AG04450 (cell line): ENCODE measurements around the gene LIMS2. TPM values are rescaled to one million over a fixed set of nuclear protein-coding genes. Genes with fewer than 3 reads are reported as not detected.

Source experiments
- CTCF ChIA-PET: fragments of 300-600, 350-600 bp; formaldehyde crosslinking; extraction: SDS; loops from one replicate; lab custom pipeline; 2022; ENCODE audit warnings: antibody characterized with exemption, inconsistent platforms; lab: Charles Lee
- POLR2A ChIA-PET: fragments of 350-600 bp; formaldehyde crosslinking; extraction: SDS; loops from one replicate; lab custom pipeline; 2021; ENCODE audit warnings: antibody characterized with exemption, inconsistent platforms; lab: Yijun Ruan, JAX
- DNase-seq: peaks from one replicate; pipeline ENCODE4 v3.0.0-alpha.2; 2011; ENCODE audit warnings: low read depth, low spot score
- H3K27ac ChIP-seq: one replicate; pipeline ENCODE4 v1.5.1; 2012; ENCODE audit warnings: low read depth, low read length, control low read depth
- H3K27me3 ChIP-seq: one replicate; pipeline ENCODE4 v1.6.0; 2012; ENCODE audit warnings: low read length; ENCODE audit not compliant: control insufficient read depth, insufficient read depth
- H3K4me3 ChIP-seq: 2 replicates; pipeline ENCODE4 v1.5.1; 2011; ENCODE audit warnings: mild to moderate bottlenecking, low read depth, low read length, control low read depth
- H3K9me3 ChIP-seq: 2 replicates; pipeline ENCODE4 v1.5.1; 2012; ENCODE audit warnings: low read length; ENCODE audit not compliant: control insufficient read depth, insufficient read depth
- polyA minus RNA-seq: library from RNA; depleted of rRNA, polyadenylated mRNA; stranded (reverse); fragments of >200 nt; gene quantifications from 2 replicates; pipeline ENCODE4 v1.2.3, GENCODE V29; 2011; rRNA and poly(A)+ RNA removed
- polyA plus RNA-seq: library from polyadenylated mRNA; depleted of rRNA; stranded (reverse); fragments of >200 nt; gene quantifications from 2 replicates; pipeline ENCODE4 v1.2.3, GENCODE V29; 2011; rRNA removed
- TF ChIP-seq, protein P1 (sequence below): IDR thresholded peaks from 2 replicates; pipeline ENCODE4 v1.5.1; 2011; ENCODE audit warnings: low read depth, low read length, control low read depth, inconsistent platforms

The LIMS2 gene, protein sequence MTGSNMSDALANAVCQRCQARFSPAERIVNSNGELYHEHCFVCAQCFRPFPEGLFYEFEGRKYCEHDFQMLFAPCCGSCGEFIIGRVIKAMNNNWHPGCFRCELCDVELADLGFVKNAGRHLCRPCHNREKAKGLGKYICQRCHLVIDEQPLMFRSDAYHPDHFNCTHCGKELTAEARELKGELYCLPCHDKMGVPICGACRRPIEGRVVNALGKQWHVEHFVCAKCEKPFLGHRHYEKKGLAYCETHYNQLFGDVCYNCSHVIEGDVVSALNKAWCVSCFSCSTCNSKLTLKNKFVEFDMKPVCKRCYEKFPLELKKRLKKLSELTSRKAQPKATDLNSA
- 6.3 and 8.7 TPM in 2 replicates for polyA plus RNA-seq
- 11.4 and 15.3 TPM in 2 replicates for polyA minus RNA-seq

DNA sequence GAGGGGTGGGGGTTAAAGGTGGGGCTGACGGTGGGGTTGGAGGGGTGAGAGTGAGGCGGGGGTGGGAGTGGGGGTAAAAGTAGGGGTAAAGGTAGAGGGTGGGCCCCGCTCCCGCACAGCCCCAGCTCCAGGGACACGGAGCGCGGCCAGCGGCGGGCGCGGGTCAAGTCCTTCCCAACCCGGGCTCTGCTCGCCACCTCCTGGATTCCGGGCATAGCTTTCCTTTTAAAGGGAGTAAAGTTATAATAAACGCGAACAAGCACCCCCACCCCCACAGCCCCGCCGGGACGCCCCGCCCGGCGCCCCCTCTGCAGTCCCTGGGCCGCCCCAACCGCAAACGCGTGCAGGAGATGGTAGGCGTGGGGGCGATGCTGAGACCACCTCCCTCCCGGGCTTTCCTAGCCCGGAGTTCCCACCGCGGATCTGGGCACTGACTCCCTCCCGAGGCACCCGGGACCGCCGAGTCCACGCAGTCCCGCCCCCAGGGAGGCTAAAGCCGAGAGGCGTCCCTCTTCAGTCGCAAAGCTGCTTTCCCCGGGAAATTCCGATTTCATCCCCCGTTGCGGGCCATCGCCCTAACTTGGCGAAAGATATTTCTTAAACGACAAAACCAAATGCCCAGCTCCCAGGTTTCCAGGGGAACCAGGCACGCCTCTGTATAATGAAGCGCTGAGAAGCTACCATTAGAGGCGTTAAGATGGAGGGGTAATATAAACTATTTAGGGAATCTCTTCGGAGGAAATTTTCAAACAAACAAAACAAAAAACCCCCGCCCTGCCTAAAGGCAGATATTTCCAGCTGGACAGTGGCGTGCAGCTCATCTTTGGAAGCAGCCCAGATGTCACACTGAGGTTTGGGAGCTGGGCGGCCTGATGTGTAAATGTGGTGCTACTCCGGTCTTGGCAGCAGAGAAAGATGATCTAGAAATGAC lies at the start of gene LIMS2:
Gene LIMS2 (minus strand): TSS at position 200 of the 931 bp plus-strand sequence. CDS start 506 bp downstream, outside the sequence.
- ChIA-PET CTCF (interaction anchor here (1.1 to 1.6 kb wide), 3 partner anchors 25 to 194 kb away, joined by 3 to 7 read pairs (median 4); partner anchors contain the start of gene POLR2D), POLR2A (interaction anchor here (1.0 to 1.3 kb wide), 3 partner anchors 88 to 382 kb away, joined by 3 to 7 read pairs (median 3); partner anchors contain the start of genes ERCC3 and IWS1)
- TF ChIP-seq, protein P1, sequence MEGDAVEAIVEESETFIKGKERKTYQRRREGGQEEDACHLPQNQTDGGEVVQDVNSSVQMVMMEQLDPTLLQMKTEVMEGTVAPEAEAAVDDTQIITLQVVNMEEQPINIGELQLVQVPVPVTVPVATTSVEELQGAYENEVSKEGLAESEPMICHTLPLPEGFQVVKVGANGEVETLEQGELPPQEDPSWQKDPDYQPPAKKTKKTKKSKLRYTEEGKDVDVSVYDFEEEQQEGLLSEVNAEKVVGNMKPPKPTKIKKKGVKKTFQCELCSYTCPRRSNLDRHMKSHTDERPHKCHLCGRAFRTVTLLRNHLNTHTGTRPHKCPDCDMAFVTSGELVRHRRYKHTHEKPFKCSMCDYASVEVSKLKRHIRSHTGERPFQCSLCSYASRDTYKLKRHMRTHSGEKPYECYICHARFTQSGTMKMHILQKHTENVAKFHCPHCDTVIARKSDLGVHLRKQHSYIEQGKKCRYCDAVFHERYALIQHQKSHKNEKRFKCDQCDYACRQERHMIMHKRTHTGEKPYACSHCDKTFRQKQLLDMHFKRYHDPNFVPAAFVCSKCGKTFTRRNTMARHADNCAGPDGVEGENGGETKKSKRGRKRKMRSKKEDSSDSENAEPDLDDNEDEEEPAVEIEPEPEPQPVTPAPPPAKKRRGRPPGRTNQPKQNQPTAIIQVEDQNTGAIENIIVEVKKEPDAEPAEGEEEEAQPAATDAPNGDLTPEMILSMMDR = no peak
- no peak for DNase-seq
- H3K27ac ChIP-seq = no peak within 1 kb of the TSS
- H3K4me3 ChIP-seq = peak within 1 kb of the TSS; percentile 63
- peaks cover 17% of the 10 kb centered on the region for H3K27me3 ChIP-seq
- H3K9me3 ChIP-seq = no peaks in the 10 kb centered on the region; the same call in 1 of the 2 replicates

DNA sequence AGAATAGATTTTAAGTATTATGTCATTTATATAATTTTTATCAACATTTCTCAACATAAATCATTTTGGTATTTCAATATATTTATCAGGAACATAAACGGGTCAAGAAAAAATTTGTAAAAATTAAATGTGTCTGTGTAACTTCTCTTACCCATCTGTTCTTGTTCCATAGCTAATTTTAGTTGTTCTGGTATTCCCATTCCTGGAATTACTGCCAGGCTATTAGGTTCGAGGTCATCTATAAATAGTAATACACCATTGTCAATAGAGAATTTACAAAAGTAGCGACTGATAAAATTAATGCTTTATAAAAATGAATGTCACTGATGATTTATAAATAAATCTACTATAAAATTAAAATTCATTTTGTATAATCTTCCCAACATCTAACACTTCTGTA lies 47.5 kb upstream of the LIMS2 start:
- Histone ChIP-seq H3K27me3 (no peaks in the 10 kb centered on the region), H3K9me3 (no peaks in the 10 kb centered on the region), H3K27ac (no peak overlapping the region), H3K4me3 (no peak overlapping the region)
- CTCF ChIA-PET = no interaction called here
- TF ChIP-seq, protein P1 = no peak
- DNase-seq = no peak
- POLR2A ChIA-PET = no interaction called here

DNA sequence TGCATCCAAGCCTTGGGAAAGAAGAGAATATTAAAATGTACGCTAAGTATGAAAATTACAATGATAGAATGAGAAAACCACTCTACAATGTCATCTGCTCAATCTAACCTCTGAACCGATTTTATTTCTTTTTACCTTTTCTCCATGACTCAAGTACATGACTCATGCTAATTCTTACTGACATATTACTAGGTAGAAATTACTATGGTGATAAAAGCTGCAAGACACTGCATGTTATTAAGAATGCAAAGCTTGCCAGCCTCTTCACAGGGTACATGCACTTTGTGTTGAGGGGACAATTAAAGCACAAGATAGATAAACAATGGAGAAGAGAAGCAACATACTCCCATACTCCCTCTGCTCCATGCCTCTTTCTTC lies 46.6 kb upstream of the LIMS2 start:
- no peak for DNase-seq
- Histone ChIP-seq H3K9me3 (no peaks in the 10 kb centered on the region), H3K27me3 (no peaks in the 10 kb centered on the region), H3K4me3 (no peak overlapping the region), H3K27ac (no peak overlapping the region)
- POLR2A ChIA-PET = no interaction called here
- CTCF ChIA-PET = no interaction called here
- TF ChIP-seq, protein P1 = no peak

DNA sequence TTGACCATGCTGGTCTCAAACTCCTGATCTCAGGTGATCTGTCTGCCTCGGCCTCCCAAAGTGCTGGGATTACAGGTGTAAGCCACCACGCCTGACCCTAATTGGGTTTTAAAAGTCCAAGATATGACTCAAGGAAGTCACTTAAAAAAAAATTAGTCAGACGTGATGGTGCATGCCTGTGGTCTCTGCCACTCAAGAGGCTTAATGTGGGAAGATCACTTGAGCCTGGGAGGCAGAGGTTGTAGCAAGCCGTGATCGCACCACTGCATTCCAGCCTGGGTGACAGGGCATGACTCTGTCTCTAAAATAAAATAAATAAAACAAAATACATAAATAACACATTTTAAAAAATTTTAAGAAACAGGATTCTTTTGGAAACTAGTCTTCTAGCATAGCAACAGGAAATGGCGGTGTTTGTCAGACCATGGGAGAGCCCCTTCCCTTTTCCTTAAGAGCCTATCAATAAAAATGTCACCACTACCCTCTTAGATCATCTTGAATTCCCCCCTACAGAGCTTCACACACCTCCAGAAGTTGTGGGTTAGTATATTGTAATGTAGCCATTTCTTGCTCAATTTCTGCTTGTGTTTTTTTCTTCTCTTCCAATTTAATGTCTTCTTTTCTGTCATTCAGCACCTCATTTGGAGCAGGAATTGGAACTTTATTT lies 46.1 kb upstream of the LIMS2 start:
- DNase-seq = no peak
- no peak overlapping the region for H3K4me3 ChIP-seq
- TF ChIP-seq, protein P1 = no peak
- peak overlapping the region; percentile 3 for H3K27ac ChIP-seq
- no peaks in the 10 kb centered on the region for H3K27me3 ChIP-seq
- H3K9me3 ChIP-seq = no peaks in the 10 kb centered on the region
- CTCF ChIA-PET = no interaction called here
- POLR2A ChIA-PET = no interaction called here
